ENCODE data around the gene TPGS1.

Gene TPGS1

DNA sequence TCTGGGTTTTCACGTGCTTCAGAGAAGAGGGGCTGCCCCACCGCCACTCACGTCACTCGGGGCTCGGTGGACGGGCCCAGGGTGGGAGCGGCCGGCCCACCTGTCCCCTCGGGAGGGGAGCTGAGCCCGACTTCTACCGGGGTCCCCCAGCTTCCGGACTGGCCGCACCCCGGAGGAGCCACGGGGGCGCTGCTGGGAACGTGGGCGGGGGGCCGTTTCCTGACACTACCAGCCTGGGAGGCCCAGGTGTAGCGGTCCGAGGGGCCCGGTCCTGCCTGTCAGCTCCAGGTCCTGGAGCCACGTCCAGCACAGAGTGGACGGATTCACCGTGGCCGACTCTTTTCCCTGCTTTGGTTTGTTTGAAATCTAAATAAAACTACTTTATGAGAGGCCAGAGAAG, 34.4 kb downstream of the TPGS1 start:
- no peak for DNase-seq

DNA sequence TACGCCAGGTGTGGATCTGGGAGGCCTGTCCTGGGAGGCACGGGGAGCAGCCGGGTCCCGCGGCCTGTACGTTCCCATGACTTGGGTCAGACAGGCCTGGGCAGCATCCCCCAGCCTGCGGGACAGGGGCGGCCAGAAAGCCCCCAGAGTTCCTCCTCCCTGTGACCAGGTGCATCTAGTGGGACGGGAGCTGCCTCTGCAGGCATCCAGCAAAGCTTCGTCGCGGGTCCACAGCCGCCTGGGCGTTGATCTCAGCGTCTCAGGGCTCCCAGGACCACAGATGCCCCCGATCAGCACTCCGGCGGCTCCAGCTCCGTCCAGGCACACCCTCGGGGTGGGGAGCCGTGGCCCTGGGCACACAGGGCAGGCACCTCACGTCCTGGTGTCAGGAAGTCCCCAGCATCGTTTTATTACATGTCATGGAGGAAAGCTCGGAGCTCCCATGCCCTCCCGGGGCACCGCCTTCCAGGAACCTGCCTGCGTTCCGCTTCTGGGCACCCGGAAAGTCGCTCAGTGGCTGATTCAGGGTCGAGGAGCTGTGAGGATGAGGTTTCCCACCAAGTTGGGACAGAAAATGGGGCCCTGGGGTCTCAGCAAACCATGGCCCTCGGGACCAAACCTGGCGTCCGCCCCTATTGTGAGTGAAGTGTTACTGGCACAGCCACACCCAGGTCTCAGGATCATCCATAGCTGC, 35.0 kb downstream of the TPGS1 start:
- DNase-seq, result no peak

DNA sequence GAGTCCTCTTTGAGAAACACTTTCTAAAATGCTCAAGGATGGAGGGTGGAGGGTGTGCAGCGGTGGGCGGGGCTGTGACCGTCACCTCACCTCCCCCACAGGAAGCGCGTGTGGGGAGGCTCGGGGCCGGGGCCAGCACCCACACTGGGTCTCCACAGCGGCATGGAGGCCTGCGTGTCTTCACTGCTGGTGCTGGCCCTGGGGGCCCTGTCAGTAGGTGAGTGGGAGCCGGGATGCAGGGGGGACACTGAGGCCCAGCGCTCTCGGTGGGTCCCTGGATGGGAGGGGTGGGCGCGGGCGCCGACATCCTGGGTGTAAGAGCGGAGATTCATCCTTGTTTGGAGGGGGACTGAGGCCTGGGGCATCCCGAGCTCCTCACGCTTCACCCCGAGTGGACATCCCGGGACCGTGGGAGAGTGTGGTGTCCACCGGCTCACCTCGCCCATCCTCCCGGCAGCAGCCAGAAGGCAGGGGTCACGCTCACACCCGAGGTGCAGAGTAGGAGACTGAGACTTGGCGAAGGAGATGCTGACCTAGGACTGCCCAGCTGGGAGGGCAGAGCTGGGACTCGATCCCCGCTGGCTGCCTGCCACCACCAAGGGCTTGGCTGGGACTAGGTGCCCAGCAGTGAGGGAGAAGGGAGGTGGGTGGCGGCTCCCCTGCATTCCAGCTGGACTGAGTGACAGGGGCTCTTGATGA, 36.8 kb downstream of the TPGS1 start, which contains the start of gene GZMM:
GZMM (plus strand) TSS at position 144 of the 699 bp plus-strand sequence; CDS start at position 163, 19 bp downstream.
- DNase-seq, result no peak

DNA sequence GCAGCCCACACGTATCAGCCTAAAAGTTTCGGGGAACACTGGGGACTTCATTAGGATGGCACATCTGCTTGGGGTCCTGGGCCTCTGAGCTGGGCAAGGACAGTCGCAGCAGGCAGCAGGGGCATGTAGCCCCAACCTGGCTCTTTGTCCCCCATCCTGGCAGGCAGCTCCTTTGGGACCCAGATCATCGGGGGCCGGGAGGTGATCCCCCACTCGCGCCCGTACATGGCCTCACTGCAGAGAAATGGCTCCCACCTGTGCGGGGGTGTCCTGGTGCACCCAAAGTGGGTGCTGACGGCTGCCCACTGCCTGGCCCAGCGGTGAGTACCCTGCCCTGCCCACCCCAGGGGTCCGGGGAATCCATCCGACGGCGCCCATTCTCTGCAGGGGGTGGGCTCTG, 39.8 kb downstream of the TPGS1 start:
- DNase-seq, result no peak

DNA sequence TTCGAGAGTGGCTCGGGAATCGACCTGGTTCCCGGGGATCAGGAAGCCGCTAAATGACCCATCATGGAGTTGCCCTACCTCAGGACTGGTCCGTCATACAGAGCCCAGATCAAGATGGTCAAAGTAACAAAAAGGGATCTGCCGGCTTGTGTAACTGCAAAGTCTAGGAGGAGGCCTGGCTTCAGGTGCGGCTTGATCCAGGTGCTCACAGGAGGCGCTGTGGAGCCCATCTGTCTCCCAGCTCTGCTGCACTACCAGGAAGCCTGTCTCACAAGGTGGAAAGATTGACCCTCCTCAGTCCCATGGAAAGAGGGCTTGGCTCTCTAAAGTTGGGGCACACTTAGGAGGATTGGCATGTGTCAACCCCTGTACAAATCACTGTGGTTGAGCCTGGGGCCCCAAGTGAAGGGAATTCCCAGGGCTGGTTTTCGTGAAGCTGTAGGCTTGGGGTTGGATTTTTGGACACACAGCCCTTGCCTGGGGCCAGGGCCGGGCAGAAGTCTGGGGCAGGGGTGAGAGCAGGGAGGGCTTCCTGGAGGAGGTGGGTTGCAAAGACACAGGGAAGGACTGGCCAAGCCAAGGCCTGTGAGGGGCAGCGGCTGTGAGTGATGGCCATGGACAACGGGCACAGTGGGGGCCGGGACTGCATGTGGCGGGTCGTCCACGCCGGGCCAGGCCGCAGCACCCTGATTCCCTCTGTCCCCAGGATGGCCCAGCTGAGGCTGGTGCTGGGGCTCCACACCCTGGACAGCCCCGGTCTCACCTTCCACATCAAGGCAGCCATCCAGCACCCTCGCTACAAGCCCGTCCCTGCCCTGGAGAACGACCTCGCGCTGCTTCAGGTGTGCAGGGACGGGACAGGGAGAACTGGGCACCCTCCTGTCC, 40.8 kb downstream of the TPGS1 start:
- DNase-seq, result no peak

DNA sequence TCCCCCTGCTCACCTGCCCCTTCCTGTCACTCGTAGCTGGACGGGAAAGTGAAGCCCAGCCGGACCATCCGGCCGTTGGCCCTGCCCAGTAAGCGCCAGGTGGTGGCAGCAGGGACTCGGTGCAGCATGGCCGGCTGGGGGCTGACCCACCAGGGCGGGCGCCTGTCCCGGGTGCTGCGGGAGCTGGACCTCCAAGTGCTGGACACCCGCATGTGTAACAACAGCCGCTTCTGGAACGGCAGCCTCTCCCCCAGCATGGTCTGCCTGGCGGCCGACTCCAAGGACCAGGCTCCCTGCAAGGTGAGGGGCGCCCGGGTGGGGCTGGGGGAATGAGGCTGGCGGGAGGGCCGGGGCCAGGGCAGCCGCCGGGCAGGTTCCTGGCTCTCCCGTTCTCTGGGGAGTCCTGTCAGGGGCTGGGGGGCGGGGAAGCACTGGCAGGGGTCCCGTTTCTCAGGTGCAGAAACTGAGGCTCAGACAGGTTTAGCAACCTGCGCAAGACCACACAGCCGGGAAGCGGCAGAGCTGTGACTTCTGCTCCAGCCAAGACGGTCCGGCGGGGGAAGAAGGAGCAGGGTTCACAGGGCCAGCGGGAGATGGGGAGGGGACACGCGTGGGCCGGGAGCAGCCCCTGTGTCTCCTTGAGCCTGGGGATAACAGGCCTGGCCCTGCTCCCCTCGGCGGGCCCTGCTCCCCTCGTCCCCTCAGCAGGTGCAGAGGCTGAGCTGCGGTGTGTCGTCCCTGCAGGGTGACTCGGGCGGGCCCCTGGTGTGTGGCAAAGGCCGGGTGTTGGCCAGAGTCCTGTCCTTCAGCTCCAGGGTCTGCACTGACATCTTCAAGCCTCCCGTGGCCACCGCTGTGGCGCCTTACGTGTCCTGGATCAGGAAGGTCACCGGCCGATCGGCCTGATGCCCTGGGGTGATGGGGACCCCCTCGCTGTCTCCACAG, 41.9 kb downstream of the TPGS1 start:
- DNase-seq, result no peak

DNA sequence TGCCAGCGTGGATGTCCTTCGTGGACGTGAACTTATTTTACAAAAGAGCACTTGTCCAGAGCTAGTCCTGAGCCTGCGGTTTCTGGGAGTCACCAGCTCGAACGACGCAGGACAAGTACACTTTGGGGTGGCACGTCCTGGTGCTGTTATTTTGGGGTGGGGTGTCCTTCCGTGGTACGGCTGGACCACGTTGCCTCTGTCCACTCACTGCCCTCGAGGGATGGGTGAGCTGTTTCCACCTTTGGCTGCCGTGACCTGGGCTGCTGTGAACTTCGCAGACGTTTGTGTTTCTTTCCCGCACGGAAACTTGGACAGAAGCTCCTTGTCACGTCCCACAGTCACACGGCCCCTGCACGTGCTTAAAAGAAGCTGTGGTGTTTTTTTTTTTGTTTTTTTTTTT, 47.5 kb downstream of the TPGS1 start:
- DNase-seq, result no peak

DNA sequence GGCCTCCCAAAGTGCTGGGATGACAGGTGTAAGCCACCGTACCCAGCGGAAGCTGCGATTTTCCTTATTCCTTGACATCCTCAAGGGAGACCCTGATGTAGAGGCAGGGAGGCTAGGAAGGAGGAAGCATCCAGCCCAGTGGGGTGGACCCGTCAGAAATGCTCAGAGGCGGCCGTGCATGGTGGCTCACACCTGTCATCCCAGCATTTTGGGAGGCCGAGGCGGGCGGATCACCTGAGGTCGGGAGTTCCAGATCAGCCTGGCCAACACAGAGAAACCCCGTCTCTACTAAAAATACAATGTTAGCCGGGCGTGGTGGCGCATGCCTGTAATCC, 48.1 kb downstream of the TPGS1 start:
- no peak for DNase-seq

DNA sequence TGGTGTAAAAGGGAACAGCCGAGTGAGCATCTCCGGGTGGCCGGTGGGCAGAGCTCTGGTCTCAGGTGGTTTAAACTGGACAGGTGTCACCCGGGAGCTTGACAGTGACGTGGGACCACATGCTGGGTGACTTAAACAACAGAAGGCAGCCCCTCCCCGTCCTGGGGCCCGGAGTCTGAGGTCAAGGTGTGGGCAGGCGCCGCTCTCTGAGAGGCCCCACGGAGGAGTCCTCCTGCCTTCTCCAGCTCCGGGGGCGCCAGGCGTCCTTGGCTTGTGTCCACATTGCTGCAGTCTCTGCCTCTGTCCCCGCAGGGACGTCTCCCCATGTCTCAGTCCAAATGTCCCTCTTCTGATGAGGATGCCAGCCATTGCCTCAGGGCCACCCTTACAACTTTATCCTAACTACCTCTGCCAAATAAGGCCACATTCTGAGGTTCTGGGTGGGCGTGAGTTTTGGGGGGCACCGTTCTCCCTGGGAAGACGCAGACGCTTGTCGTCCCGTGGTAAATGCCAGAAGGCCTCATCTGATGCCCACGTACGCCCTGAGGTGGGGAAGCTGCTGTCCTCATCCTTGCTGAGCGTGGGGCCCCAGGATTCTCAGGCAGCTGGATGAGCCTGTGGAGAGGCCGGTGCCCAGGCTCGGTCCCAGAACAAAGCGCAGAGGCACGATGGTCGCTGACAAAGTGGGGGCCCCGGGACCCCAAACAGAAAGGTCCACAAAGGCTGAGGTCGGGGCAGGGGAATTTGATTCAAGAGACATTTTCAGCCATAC, 49.5 kb downstream of the TPGS1 start:
- no peak for DNase-seq

DNA sequence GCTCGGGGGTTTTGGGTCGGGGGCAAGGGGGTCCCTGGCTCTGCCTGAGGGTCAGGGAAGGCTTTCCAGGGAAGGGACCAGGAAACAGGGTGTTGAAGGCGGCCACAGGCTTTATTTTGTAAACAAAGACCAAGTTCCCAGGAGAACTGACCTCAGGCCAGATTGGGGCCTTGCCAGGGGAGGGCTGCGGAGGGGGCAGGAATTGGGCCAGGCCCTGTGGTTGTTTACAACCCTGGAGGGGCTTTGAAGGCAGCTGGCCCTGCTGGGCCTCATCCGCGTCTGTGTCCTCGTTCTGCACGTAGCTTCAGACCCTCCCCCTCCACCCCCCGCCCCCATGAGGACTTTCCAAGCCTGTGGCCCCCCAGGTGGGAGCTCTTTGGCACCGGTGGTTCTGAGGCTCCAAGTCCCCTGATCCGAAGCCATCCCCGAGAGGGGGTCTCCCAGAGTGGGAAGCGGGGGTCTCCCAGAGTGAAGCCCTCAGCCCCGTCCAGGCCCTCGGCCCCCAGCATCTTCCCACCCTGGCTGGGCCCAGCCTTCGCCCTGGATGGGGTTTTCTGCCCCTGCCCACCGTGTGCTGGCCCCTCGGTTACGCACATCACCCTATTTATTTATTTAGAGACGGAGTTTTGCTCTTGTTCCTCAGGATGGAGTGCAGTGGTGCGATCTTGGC, 51.6 kb downstream of the TPGS1 start:
- no peak for DNase-seq

DNA sequence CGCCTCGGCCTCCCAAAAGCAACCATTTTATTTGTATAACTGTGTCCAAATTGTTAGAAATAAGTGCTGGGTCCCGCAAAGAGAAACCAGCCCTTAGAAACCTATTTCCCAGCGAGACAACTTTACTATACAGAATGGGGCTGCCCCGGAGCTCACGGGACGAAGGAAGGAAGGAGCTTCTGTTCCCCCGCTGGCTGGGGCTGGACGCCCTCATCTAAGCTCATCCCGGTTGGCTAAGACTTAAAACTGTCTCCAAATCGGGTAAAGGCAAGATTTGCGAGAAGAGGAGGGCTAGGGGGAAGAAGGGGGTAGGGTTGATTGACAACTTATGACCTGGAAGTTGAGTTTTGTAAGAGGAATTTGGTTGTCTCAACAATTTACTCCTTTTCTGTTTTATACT, 52.8 kb downstream of the TPGS1 start:
- no peak for DNase-seq

DNA sequence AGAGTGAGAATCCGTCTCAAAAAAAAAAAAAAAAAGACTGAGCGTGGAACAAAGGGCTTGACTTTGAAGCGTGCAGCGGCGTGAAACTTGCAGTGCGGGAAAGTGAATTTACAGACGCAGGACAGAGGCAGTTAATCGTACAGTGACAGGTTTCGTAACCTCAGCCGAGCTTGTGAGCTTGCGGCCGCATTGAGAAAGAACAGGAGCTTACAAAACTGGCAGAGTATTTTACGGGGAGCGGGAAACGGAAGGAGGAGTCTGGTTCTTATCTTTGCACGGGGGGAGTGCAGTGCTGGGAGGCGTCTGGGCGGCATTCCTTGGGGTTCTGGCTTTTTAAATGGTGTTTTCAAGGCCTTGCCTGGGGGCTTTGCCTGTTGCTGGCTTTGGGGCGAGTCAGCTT, 59.1 kb downstream of the TPGS1 start:
- DNase-seq, result no peak

DNA sequence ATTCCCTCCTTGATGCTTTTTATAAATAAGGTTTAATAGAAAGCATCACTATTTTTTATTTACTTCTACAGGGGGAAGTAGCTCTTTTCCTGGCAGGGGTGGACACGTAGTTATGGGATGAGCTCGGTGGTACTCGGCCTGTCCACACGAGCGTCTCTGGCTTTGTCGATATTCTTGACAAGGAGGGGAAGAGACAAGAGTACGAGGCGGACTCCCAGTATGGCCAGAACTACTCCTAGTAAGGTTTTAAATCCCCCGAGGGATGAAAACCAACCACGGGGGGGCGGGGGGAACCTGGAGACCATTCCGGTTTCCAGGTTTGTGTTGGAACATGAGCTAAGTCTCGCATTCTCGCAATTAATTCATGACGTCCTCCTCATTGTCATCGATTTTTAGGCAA, 59.5 kb downstream of the TPGS1 start:
- DNase-seq, result no peak

DNA sequence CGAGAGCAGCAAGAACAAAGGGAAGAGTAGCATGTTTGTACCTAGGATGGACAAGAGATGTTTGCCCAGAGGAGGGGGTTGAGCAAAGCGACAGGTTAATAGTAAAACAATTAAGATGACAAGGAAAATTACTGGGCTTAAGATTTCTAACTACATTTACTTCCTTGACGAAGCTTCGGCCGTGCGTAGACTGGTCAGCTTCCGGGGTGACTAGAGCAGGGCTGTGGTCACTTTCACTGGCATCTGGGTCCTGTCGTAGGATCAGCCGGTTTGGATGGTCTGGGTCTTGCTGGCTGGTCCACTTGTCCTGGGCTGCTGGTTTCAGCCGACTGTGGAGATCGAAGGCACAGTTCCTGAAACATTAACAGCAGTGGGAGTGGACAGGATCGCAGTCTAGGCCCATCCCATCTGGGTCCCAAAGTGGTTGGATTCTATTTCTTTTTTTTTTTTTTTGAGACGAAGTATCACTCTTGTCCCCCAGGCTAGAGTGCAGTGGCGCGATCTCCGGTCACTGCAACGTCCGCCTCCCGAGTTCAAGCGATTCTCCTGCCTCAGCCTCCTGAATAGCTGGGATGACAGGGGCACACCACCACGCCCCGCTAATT, 60.1 kb downstream of the TPGS1 start:
- no peak for DNase-seq
